HCT116 (cell line): ENCODE measurements around the gene BCO1. TPM values are rescaled to one million over a fixed set of nuclear protein-coding genes. Genes with fewer than 3 reads are reported as not detected.

ENCODE experiments used
- ATAC-seq: fragments of 200-7000 bp; cut with Tn5 transposase; 2 replicates; pipeline ENCODE4 v1.9.1; 2020; ENCODE audit warnings: mild to moderate bottlenecking, moderate library complexity
- BruUV-seq: library from RNA; stranded (reverse); fragments of 400-500 nt; replicated peaks from 2 replicates; lab custom pipeline; 2021; lab: Mats Ljungman, UMichigan
- CTCF ChIA-PET: fragments of 300-600 bp; sonication (Branson Sonifier 250); formaldehyde crosslinking; loops from one replicate; lab custom pipeline; 2021; ENCODE audit warnings: antibody characterized with exemption; lab: Charles Lee
- POLR2A ChIA-PET: fragments of 300-600, 350-600 bp; sonication (Branson Sonifier 250); formaldehyde crosslinking; loops from one replicate; lab custom pipeline; 2021; ENCODE audit warnings: antibody characterized with exemption; lab: Charles Lee
- RAD21 ChIA-PET, 2 experiments: fragments of 300-600 bp; sonication (Branson Sonifier 250); formaldehyde crosslinking; loops; one replicate each; lab custom pipeline; 2023; ENCODE audit warnings: low total read pairs in 2 of 2; ENCODE audit not compliant: uncharacterized antibody in 2 of 2, unreplicated experiment in 2 of 2, low non-redundant PET in 1 of 2; lab: Charles Lee
- DNase-seq: peaks from one replicate; pipeline ENCODE4 v3.0.0-alpha.2; 2010; ENCODE audit warnings: low read depth, low spot score
- H2AFZ ChIP-seq: fragments of 200-600 bp; shearing (Covaris generic), sonication (generic); 2 replicates; pipeline ENCODE4 v1.6.1; 2017; ENCODE audit warnings: low read depth, mixed run types, mixed read lengths, antibody characterized with exemption, low read length; ENCODE audit not compliant: poor library complexity, severe bottlenecking
- H3K27ac ChIP-seq: 2 replicates; pipeline ENCODE4 v1.5.1; 2012; ENCODE audit warnings: low read depth, low read length
- H3K27me3 ChIP-seq: fragments of 200-600 bp; sonication (generic); 2 replicates; pipeline ENCODE4 v1.6.1; 2016; ENCODE audit warnings: mixed run types, low read length, mixed read lengths; ENCODE audit not compliant: insufficient read depth
- H3K36me3 ChIP-seq, 2 experiments: fragments of 200-500 bp in 1 of 2; fragments of 200-600 bp in 1 of 2; sonication (Bioruptor generic) in 1 of 2; sonication (generic) in 1 of 2; 2 replicates each; pipeline versions ENCODE4 v1.5.1 to v1.6.1; 2014 to 2016; ENCODE audit warnings: low read length in 2 of 2, inconsistent platforms in 1 of 2, mixed read lengths in 1 of 2, mixed run types in 1 of 2; ENCODE audit not compliant: insufficient read depth in 2 of 2, control insufficient read depth in 1 of 2
- H3K4me1 ChIP-seq, 2 experiments: fragments of 200-600 bp in 1 of 2; sonication (generic) in 1 of 2; 2 replicates each; pipeline versions ENCODE4 v1.5.1 to v1.6.1; 2012 to 2017; ENCODE audit warnings: low read length in 2 of 2, inconsistent platforms in 1 of 2, mild to moderate bottlenecking in 1 of 2, mixed read lengths in 1 of 2, mixed run types in 1 of 2, moderate library complexity in 1 of 2; ENCODE audit not compliant: insufficient read depth in 2 of 2, control insufficient read depth in 1 of 2
- H3K4me2 ChIP-seq: fragments of 200-600 bp; sonication (generic); 2 replicates; pipeline ENCODE4 v1.6.1; 2017; ENCODE audit warnings: mixed run types, low read length, mixed read lengths
- H3K4me3 ChIP-seq, 2 experiments: fragments of 200-600 bp in 1 of 2; sonication (generic) in 1 of 2; replicated peaks in 1 of 2; 2 replicates each; pipeline ENCODE4 v1.5.1; 2011 to 2016; ENCODE audit warnings: low read length in 2 of 2, control low read depth in 1 of 2, low read depth in 1 of 2, mild to moderate bottlenecking in 1 of 2, mixed read lengths in 1 of 2, mixed run types in 1 of 2
- H3K79me2 ChIP-seq: fragments of 200-600 bp; sonication (generic); 2 replicates; pipeline ENCODE4 v1.6.1; 2017; ENCODE audit warnings: mild to moderate bottlenecking, mixed run types, low read length, moderate library complexity, mixed read lengths; ENCODE audit not compliant: insufficient read depth
- H3K9ac ChIP-seq: fragments of 200-600 bp; sonication (generic); 2 replicates; pipeline ENCODE4 v1.6.1; 2016; ENCODE audit warnings: low read length, mixed read lengths
- H3K9me2 ChIP-seq: fragments of 200-600 bp; sonication (generic), shearing (Covaris generic); 2 replicates; pipeline ENCODE4 v1.6.1; 2017; ENCODE audit warnings: mixed run types, mild to moderate bottlenecking, moderate library complexity; ENCODE audit not compliant: insufficient read depth
- H3K9me3 ChIP-seq, 2 experiments: fragments of 200-500 bp in 1 of 2; fragments of 200-600 bp in 1 of 2; sonication (Bioruptor generic) in 1 of 2; sonication (generic) in 1 of 2; 2 replicates each; pipeline ENCODE4 v1.6.1; 2014 to 2017; ENCODE audit warnings: low read length in 2 of 2, mixed read lengths in 2 of 2, inconsistent platforms in 1 of 2, low read depth in 1 of 2, mild to moderate bottlenecking in 1 of 2, mixed run types in 1 of 2, moderate library complexity in 1 of 2; ENCODE audit not compliant: control insufficient read depth in 1 of 2, insufficient read depth in 1 of 2
- H4K20me1 ChIP-seq: fragments of 200-600 bp; sonication (generic), shearing (Covaris generic); 2 replicates; pipeline ENCODE4 v1.6.1; 2017; ENCODE audit warnings: mixed run types, mild to moderate bottlenecking, moderate library complexity; ENCODE audit not compliant: insufficient read depth
- EZH2 ChIP-seq: fragments of 200-600 bp; sonication (generic); IDR thresholded peaks from 2 replicates; pipeline ENCODE4 v1.6.1; 2017; ENCODE audit warnings: antibody characterized with exemption, mixed run types
- EZH2phosphoT487 ChIP-seq: fragments of 200-600 bp; IDR thresholded peaks from 2 replicates; pipeline ENCODE4 v1.6.1; 2018; ENCODE audit warnings: antibody characterized with exemption, borderline replicate concordance
- FOSL1 ChIP-seq: IDR thresholded peaks from 2 replicates; pipeline ENCODE4 v1.6.1; 2012; ENCODE audit warnings: low read depth
- JUND ChIP-seq: IDR thresholded peaks from 2 replicates; pipeline ENCODE4 v1.6.1; 2012
- MAX ChIP-seq: IDR thresholded peaks from 2 replicates; pipeline ENCODE4 v1.6.1; 2012
- POLR2A ChIP-seq: IDR thresholded peaks from 2 replicates; pipeline ENCODE4 v1.7.0; 2011; ENCODE audit warnings: borderline replicate concordance; ENCODE audit not compliant: insufficient read depth, insufficient read length; ENCODE audit errors: extremely low read depth
- POLR2AphosphoS5 ChIP-seq: IDR thresholded peaks from 2 replicates; pipeline ENCODE4 v1.6.1; 2011; ENCODE audit warnings: mild to moderate bottlenecking, low read depth, low read length, moderate library complexity
- RAD21 ChIP-seq: IDR thresholded peaks from 2 replicates; pipeline ENCODE4 v1.6.1; 2012; ENCODE audit warnings: low read depth, mild to moderate bottlenecking
- TCF7L2 ChIP-seq: IDR thresholded peaks from 2 replicates; pipeline ENCODE4 v1.7.0; 2011; ENCODE audit warnings: borderline replicate concordance, inconsistent platforms; ENCODE audit not compliant: insufficient read depth, insufficient read length; ENCODE audit errors: extremely low read depth
- YY1 ChIP-seq: IDR thresholded peaks from 2 replicates; pipeline ENCODE4 v1.6.1; 2011; ENCODE audit warnings: low read length, low read depth, moderate library complexity, mild to moderate bottlenecking; ENCODE audit not compliant: insufficient replicate concordance; ENCODE audit errors: extremely low read depth
- ZFX ChIP-seq: fragments of 450-650 bp; IDR thresholded peaks from 2 replicates; pipeline ENCODE4 v1.6.1; 2017
- ZNF274 ChIP-seq: fragments of 200-500 bp; sonication (Bioruptor generic); IDR thresholded peaks from 2 replicates; pipeline ENCODE4 v1.6.1; 2014; ENCODE audit warnings: mild to moderate bottlenecking, low read depth, low read length, inconsistent platforms
- intact Hi-C: fragments of 100-400 bp; cut with micrococcal nuclease; formaldehyde crosslinking; loops from 2 replicates; pipeline ENCODE4 v1.10.0; 2022
- total RNA-seq: library from RNA; stranded (reverse); gene quantifications from one replicate; pipeline ENCODE4 v1.2.1, GENCODE V29; 2021; ENCODE audit not compliant: unreplicated experiment
- TF ChIP-seq, protein P1 (sequence below), 3 experiments: fragments of 200-600 bp in 1 of 3; sonication (generic) in 1 of 3; IDR thresholded peaks in 2 of 3; conservative IDR thresholded peaks in 1 of 3; 2 replicates each; pipeline ENCODE4 v1.5.1; 2012 to 2017; ENCODE audit warnings: low read depth in 2 of 3, low read length in 2 of 3, antibody characterized with exemption in 1 of 3, borderline replicate concordance in 1 of 3, control low read depth in 1 of 3, mild to moderate bottlenecking in 1 of 3, mixed read lengths in 1 of 3, mixed run types in 1 of 3, moderate library complexity in 1 of 3; ENCODE audit not compliant: insufficient read depth in 1 of 3
- TF ChIP-seq, protein P2 (sequence below): IDR thresholded peaks from 2 replicates; pipeline ENCODE4 v1.6.1; 2011; ENCODE audit warnings: mild to moderate bottlenecking, low read length, moderate library complexity; ENCODE audit not compliant: insufficient replicate concordance; ENCODE audit errors: extremely low read depth

BCO1 gene
- total RNA-seq, 1 experiment from 2014 or later, result not detected

- TSS peak; percentile 56 for BruUV-seq
- no peaks in the 10 kb centered on the region for H3K9me3 ChIP-seq
- H3K27me3 ChIP-seq, result no peaks in the 10 kb centered on the region
- ChIA-PET CTCF (interaction anchor here (1.2 kb wide), 1 partner anchor 54 kb away, joined by 5 read pairs; no protein-coding TSS in a partner anchor), POLR2A (interaction anchor here (0.7 to 1.0 kb wide), 4 partner anchors 10 to 278 kb away, joined by 3 to 4 read pairs (median 3); no protein-coding TSS in a partner anchor), RAD21 (interaction anchor here in 1 of 2 experiments (0.7 kb wide), 1 partner anchor 404 kb away, joined by 6 read pairs; no protein-coding TSS in a partner anchor)
- peak overlapping the region; percentile 69 to 92 for H3K4me3 ChIP-seq
- peak overlapping the region; percentile 73 for H3K9ac ChIP-seq
- H3K9me2 ChIP-seq, result no peaks in the 10 kb centered on the region
- intact Hi-C loops, result no loop called here
- peak; percentile 77 for TF ChIP-seq ZFX
- TF ChIP-seq FOSL1, result no peak
- peaks cover 66% of the 10 kb centered on the region for H3K79me2 ChIP-seq
- H3K4me1 ChIP-seq, result peaks cover 19 to 35% of the 10 kb centered on the region in 2 experiments
- no peaks in the 10 kb centered on the region for H3K36me3 ChIP-seq
- ATAC-seq (peak; percentile 33), DNase-seq (no peak)
- peaks cover 20% of the 10 kb centered on the region; the same call in 1 of the 2 replicates for H4K20me1 ChIP-seq
- no peak overlapping the region for H2AFZ ChIP-seq
- H3K27ac ChIP-seq, result peak overlapping the region; percentile 78
- H3K4me2 ChIP-seq, result peak overlapping the region; percentile 83
These were observed 77.0 kb downstream of the BCO1 start for GRCh38 chr16:81315271-81316175.

DNA sequence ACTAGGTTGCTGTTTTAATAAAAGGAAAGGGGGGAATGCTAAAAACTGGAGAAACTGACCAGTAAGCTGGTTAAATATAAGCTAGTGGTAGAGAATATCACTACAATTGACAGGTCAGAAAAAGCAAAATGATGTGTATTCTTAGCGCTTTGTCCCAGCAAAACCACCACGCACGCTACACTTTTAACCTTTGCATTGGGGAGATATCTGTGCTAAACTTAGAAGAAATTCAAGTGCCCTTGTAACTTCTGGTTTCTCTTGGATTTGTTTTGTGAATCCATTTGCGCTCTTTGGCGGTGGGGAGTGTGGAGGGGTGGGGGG is 77.6 kb downstream of the BCO1 start:
- POLR2A ChIA-PET, result interaction anchor here (1.0 kb wide), 1 partner anchor 10 kb away, joined by 3 read pairs; no protein-coding TSS in a partner anchor
- intact Hi-C loops, result no loop called here

More for the DNA sequence above, 77.6 kb downstream of the BCO1 start:
- peaks cover 19 to 35% of the 10 kb centered on the region in 2 experiments for H3K4me1 ChIP-seq
- H3K36me3 ChIP-seq, result no peaks in the 10 kb centered on the region
- peak overlapping the region; percentile 83 for H3K4me2 ChIP-seq
- RAD21 ChIA-PET, result no interaction called here
- BruUV-seq, result no TSS peak
- H3K9me3 ChIP-seq, result no peaks in the 10 kb centered on the region
- CTCF ChIA-PET, result no interaction called here
- no peak overlapping the region for H3K27ac ChIP-seq
- DNase-seq (no peak), ATAC-seq (no peak)
- peak overlapping the region; percentile 69 to 92 for H3K4me3 ChIP-seq
- H3K9ac ChIP-seq, result peak overlapping the region; percentile 73
- H4K20me1 ChIP-seq, result peaks cover 20% of the 10 kb centered on the region; the same call in 1 of the 2 replicates
- H3K9me2 ChIP-seq, result no peaks in the 10 kb centered on the region
- TF ChIP-seq TCF7L2 (no peak), ZNF274 (no peak), EZH2 (no peak), POLR2AphosphoS5 (no peak), ZFX (no peak), FOSL1 (no peak), EZH2phosphoT487 (no peak), JUND (no peak), YY1 (no peak), MAX (no peak), POLR2A (no peak), RAD21 (no peak)
- TF ChIP-seq, protein P1, sequence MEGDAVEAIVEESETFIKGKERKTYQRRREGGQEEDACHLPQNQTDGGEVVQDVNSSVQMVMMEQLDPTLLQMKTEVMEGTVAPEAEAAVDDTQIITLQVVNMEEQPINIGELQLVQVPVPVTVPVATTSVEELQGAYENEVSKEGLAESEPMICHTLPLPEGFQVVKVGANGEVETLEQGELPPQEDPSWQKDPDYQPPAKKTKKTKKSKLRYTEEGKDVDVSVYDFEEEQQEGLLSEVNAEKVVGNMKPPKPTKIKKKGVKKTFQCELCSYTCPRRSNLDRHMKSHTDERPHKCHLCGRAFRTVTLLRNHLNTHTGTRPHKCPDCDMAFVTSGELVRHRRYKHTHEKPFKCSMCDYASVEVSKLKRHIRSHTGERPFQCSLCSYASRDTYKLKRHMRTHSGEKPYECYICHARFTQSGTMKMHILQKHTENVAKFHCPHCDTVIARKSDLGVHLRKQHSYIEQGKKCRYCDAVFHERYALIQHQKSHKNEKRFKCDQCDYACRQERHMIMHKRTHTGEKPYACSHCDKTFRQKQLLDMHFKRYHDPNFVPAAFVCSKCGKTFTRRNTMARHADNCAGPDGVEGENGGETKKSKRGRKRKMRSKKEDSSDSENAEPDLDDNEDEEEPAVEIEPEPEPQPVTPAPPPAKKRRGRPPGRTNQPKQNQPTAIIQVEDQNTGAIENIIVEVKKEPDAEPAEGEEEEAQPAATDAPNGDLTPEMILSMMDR (IDR thresholded peaks at IDR 0.05 in 2 of 3, conservative IDR thresholded peaks at IDR 0.05 in 1 of 3; ENCODE audit: borderline replicate concordance in 1 of 3, insufficient read depth in 1 of 3, low read depth in 2 of 3, low read length in 2 of 3), result no peak
- TF ChIP-seq, protein P2, sequence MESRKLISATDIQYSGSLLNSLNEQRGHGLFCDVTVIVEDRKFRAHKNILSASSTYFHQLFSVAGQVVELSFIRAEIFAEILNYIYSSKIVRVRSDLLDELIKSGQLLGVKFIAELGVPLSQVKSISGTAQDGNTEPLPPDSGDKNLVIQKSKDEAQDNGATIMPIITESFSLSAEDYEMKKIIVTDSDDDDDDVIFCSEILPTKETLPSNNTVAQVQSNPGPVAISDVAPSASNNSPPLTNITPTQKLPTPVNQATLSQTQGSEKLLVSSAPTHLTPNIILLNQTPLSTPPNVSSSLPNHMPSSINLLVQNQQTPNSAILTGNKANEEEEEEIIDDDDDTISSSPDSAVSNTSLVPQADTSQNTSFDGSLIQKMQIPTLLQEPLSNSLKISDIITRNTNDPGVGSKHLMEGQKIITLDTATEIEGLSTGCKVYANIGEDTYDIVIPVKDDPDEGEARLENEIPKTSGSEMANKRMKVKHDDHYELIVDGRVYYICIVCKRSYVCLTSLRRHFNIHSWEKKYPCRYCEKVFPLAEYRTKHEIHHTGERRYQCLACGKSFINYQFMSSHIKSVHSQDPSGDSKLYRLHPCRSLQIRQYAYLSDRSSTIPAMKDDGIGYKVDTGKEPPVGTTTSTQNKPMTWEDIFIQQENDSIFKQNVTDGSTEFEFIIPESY, result no peak
- TF ChIP-seq, all 23 proteins: peak for 0
- peaks cover 72% of the 10 kb centered on the region for H3K79me2 ChIP-seq
- H2AFZ ChIP-seq, result no peak overlapping the region
- H3K27me3 ChIP-seq, result no peaks in the 10 kb centered on the region
